HG03571 (cell line): ENCODE data around the gene THRAP3.
"Not testable (repeated sequence)": the region's sequence is repeated elsewhere in the genome, so short reads cannot be mapped to it uniquely, and the experiment has no call there.

Source experiments
- ATAC-seq: cut with Tn5 transposase; IDR thresholded peaks from one replicate; pipeline ENCODE4 v1.9.1; 2021; ENCODE audit not compliant: unreplicated experiment

Gene THRAP3

DNA sequence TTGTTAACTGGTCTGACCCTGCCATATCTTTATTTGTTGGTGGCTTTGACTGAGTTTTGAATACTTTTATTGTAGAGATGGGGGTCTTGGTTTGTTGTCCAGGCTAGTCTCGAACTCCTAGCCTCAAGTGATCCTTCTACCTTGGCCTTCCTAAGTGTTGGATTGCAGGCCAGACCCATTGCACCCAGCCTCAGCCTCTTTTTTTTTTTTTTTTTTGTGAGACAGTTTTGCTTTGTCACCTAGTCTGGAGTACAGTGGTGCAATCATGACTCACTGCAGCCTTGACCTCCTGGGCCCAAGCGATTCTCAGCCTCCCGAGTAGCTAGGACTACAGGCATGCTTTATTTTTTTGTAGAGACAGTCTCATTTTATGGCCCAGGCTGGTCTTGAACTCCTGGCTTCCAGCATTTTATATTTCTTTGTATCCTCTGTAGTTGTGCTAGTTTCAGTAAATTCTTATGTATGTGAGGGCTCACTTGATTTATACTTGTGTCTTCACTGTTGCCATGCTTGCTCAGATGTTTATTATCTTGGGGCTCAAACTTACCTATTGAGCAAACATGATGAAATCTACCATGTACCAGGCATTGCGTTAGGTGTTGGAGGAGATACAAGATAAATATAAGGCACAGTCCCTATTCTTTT is 24.1 kb downstream of the THRAP3 start:
- no peak for ATAC-seq

DNA sequence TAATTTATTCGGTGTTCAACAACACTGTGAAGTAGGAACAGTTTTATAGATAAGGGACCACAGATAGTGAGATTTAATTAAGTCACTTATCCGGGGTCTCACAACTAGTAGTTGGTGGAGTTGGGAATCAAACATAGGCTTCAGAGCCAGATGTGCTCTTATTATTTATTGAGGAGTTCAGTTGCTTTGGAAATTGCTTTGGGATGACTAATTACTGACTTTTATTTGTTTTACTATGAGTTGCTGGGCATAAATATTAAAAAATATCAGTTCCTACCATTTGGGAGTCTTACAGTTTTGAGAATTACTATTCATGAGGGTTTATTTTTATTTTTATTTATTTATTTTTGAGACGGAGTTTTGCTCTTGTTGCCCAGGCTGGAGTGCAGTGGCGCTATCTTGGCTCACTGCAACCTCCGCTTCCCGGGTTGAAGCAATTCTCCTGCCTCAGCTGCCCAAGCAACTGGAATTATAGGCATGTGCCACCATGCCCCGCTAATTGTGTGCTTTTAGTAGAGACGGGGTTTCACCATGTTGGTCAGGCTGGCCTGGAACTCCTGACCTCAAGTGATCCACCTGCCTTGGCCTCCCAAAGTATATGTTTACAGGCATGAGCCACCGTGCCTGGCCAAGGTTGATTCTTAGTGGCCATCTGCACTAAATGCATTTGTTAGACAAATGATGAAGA is 27.7 kb downstream of the THRAP3 start:
- no peak for ATAC-seq

DNA sequence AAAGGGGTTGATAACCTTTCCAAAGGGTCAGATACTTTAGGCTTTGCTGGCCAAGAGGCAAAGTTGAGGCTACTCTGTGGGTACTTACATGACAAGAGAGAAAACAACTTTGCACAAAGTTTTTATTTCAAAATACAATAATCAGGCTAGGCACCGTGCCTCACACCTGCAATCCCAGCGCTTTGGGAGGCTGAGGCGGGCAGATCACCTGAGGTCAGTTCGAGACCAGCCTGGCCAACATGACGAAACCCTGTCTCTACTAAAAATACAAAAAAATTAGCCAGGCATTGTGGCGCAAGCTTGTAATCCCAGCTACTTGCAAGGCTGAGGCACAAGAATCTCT is 28.2 kb downstream of the THRAP3 start:
- ATAC-seq, result not testable (repeated sequence)

DNA sequence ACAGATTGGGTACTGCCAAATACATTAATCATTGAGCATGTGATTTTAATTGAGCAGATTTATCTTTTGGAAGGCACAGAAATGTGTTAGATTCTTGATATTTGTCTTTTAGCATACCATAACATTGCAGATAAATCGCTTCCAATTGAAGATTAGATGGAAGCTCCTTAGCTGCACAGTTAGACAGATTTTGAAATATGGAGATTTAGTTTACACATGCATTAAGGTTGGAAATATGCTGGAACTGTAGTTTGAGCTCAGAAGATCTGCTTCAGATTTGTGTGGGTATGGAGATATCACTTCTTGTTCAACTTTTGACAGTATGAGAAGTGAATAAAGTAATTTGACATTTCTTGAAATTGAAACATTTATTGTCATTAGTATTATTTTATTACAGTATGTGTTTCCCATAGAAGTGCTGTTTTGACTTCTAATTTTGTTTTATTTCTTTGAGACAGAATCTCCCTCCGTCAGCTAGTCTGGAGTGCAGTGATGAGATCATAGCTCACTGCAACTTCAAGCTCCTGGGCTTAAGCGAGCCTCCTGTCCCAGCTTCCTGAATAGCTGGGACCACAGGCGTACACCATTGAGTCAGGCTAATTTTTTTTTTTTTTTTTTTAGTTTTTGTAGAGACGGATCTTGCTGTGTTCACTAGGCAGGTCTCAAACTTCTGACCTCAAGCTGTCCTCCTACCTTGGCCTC is 29.1 kb downstream of the THRAP3 start:
- ATAC-seq, result no peak

GRCh38 chr1:36256558-36257374 is 32.5 kb downstream of the THRAP3 start:
- no peak for ATAC-seq

DNA sequence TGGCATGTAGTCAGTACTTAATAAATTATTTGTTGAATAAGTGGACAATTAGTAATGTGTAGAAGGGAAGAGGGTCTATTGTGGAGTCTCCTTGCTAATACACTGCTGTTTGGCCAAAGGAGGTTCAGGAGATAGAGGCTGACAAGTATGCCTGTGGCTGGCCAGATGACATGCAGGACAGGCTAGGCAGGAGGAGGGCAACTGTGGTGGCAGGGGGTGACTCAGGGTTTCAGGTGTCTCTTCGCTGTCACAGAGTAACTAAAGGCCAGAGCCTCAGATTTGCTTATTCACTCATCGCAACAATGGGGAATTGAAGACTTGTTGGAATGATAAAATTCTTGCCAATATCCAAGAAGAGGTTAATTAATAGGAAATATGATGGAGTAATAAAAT is 33.1 kb downstream of the THRAP3 start:
- ATAC-seq, result no peak

- no peak for ATAC-seq
These were observed 34.7 kb downstream of the THRAP3 start for GRCh38 chr1:36258960-36259344.

GRCh38 chr1:36268981-36269380 is 44.7 kb downstream of the THRAP3 start:
- no peak for ATAC-seq

DNA sequence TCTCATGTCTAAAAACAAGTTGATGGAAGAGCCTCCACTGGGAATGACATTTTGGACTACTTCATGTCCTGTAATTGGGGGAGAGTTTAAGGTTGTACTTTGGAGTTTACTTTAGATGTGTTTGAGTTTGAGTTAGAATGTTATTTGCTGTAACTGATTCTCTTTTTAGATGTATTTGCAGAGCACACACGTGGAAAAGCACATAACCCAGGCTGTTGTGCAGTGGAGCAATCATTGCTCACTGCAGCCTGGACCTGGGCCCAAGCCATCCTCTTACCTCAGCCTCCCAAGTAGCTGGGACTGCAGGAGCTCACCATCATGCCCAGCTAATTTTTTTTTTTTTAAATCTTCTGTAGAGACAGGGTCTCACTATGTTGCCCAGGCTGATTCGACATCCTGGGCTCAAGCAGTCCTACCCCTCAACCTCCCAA is 45.2 kb downstream of the THRAP3 start:
- no peak for ATAC-seq

DNA sequence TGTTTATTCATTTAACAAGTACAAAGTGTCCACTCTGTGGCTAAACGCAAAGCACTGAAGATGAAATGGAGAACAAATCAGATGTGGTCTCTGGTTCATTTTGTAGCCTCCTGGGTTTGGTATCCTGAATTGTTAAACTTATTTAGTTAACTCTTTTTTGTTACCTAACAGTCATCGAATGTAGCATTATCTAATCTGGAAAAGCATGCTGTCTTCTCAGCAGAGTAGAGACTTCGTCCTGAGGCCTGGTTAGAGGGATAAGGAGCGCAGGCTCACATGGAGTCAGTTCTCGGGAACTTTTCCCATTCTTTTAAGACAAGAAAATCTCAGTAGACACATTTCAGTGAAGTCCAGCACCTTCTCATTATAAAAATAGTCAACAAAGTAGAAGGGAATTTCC is 48.8 kb downstream of the THRAP3 start:
- no peak for ATAC-seq

- no peak for ATAC-seq
These were observed 50.0 kb downstream of the THRAP3 start for GRCh38 chr1:36274201-36274600.

- ATAC-seq, result no peak
These were observed 52.4 kb downstream of the THRAP3 start for GRCh38 chr1:36276688-36277087.

DNA sequence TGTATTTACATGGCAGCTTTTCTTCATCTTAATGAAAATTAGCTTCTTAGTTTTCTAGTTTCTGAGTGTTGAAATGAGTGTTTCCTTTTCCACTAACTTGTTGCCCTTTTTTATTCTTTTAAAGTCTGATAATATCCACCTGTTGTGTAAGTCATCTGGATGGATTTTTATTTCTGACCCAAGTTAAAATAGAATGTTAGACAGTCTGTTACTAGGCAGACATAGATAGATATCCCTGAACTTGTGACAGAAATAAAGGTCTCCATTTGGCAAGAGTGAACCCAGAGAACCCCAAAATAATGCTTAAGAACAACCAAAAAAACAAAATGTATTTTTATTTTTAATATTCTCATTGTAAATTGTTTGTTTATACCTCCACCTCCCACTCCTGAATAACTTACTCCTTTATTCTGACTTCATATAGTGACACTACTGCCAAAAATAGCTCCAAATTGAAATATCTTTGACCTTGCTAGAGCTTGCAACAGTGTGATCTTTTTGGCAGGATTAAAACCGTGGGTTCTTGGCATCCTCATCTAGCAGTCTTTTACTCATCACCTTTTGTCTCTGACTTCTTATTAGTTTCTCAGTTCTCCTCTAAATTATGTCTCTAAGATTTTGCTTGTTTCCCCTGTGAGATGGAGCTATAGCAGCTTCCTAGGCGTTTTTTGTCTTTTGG is 55.0 kb downstream of the THRAP3 start:
- ATAC-seq, result no peak

- ATAC-seq, result no peak
These were observed 55.6 kb downstream of the THRAP3 start for GRCh38 chr1:36279789-36280296.

GRCh38 chr1:36284061-36284460 is 59.8 kb downstream of the THRAP3 start:
- ATAC-seq, result no peak

- no peak for ATAC-seq
These were observed 60.3 kb downstream of the THRAP3 start for GRCh38 chr1:36284517-36284916.

DNA sequence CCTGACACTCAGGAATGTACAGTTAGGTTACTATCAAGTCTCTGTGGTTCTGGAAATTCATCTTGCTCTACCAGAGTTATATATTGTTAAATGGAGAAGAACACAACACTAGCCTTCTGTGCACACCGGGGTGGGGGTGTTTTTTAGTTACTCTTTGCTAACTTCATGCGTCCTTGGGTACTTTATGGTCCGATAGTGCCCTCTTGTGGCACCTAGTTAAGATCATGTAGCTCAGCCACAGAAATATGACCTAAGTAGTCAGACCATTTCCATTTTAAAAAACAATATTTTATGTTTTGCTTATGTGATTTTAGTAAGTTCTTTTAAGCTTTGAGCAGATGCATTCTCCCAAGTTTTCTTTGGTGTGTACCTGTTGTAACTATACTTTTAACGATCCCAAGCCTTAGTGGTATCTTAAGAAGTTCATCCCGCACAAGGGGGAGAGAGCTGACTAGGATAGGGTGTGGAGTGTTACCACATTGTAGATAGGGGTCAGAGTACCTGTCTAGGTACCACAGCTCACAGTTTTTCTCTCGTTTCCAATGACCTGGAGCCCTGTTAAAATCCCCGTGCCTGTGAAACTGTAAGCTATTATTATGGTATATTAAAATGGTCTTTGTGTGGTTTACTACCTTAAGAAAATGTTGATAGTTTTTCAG is 61.3 kb downstream of the THRAP3 start:
- no peak for ATAC-seq

DNA sequence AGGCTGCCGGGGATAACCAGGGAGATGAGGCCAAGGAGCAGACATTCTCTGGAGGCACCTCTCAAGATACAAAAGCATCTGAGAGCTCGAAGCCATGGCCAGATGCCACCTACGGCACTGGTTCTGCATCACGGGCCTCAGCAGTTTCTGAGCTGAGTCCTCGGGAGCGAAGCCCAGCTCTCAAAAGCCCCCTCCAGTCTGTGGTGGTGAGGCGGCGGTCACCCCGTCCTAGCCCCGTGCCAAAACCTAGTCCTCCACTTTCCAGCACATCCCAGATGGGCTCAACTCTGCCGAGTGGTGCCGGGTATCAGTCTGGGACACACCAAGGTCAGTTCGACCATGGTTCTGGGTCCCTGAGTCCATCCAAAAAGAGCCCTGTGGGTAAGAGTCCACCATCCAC is 62.6 kb downstream of the THRAP3 start:
- ATAC-seq, result no peak

- no peak for ATAC-seq
These were observed 63.4 kb downstream of the THRAP3 start for GRCh38 chr1:36287595-36287994.

GRCh38 chr1:36295390-36295789 is 71.1 kb downstream of the THRAP3 start:
- ATAC-seq, result no peak
